ENCODE results near the gene EIF2B2.

DNA sequence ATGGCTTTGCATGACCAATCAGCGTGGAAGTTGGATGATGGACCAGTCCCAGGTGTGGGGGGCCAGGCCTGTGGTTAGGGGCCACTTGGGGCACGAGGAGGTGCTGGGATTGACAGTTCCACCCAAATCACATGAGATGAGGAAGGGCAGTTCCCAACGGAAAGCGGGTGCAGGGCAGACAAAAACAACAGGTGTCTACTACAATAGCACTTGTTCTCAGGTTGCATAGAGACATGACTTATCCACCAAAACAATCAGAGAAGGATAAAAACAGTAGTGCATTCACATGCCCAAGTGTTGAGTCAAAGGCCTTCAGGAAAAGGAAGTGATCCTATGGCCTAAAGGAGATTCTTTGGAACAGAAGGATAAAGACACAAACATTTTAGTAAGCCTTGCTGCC lies 14.6 kb upstream of the EIF2B2 start:
- TF ChIP-seq, protein P1, sequence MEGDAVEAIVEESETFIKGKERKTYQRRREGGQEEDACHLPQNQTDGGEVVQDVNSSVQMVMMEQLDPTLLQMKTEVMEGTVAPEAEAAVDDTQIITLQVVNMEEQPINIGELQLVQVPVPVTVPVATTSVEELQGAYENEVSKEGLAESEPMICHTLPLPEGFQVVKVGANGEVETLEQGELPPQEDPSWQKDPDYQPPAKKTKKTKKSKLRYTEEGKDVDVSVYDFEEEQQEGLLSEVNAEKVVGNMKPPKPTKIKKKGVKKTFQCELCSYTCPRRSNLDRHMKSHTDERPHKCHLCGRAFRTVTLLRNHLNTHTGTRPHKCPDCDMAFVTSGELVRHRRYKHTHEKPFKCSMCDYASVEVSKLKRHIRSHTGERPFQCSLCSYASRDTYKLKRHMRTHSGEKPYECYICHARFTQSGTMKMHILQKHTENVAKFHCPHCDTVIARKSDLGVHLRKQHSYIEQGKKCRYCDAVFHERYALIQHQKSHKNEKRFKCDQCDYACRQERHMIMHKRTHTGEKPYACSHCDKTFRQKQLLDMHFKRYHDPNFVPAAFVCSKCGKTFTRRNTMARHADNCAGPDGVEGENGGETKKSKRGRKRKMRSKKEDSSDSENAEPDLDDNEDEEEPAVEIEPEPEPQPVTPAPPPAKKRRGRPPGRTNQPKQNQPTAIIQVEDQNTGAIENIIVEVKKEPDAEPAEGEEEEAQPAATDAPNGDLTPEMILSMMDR (conservative IDR thresholded peaks at IDR 0.05; ENCODE audit: low read length) = no peak
- TF ChIP-seq EZH2phosphoT487 (IDR thresholded peaks at IDR 0.05; ENCODE audit: borderline replicate concordance) = no peak
